T-cell (primary cell): ENCODE data around the gene MECP2. TPM values are rescaled to one million over a fixed set of nuclear protein-coding genes. Genes with fewer than 3 reads are reported as not detected.

ENCODE experiments used
- ATAC-seq, 4 experiments: fragments of 200-7000 bp in 3 of 4; fragments of 150-1000 bp in 1 of 4; cut with Tn5 transposase; replicated peaks in 1 of 4; 1 replicate in 3 of 4; 2 replicates in 1 of 4; pipeline ENCODE4 v1.10.0; 2021; ENCODE audit warnings: moderate library complexity in 3 of 4, mild to moderate bottlenecking in 2 of 4, moderate number of reproducible peaks in 1 of 4
- CTCF ChIA-PET, 2 donors: fragments of 300-600 bp; sonication (Branson Sonifier 250); formaldehyde crosslinking; loops; one replicate each; lab custom pipeline; 2022; ENCODE audit warnings: antibody characterized with exemption in 2 of 2; lab: Charles Lee
- POLR2A ChIA-PET, 2 donors: fragments of 300-600 bp; sonication (Branson Sonifier 250); formaldehyde crosslinking; loops; one replicate each; lab custom pipeline; 2022; ENCODE audit warnings: antibody characterized with exemption in 2 of 2; lab: Charles Lee
- DNase-seq, 35 experiments: peaks; one replicate each; pipeline versions ENCODE4 v3.0.0 to v3.0.0-alpha.2; 2013 to 2023
- H3K27ac ChIP-seq: one replicate; pipeline ENCODE4 v1.5.1; 2013; ENCODE audit warnings: low read length
- H3K27me3 ChIP-seq, 2 experiments: replicated peaks in 1 of 2; 1 replicate in 1 of 2; 2 replicates in 1 of 2; pipeline versions ENCODE4 v1.6.1 to v1.7.0; 2013; ENCODE audit warnings: low read length in 1 of 2, mixed read lengths in 1 of 2; ENCODE audit not compliant: control insufficient read depth in 2 of 2, insufficient read depth in 2 of 2; ENCODE audit errors: extremely low read depth in 1 of 2
- H3K36me3 ChIP-seq, 2 donors: 1 replicate in 1 of 2; 2 replicates in 1 of 2; pipeline versions ENCODE4 v1.6.1 to v1.7.0; 2013; ENCODE audit warnings: low read length in 1 of 2; ENCODE audit not compliant: control insufficient read depth in 2 of 2, insufficient read depth in 1 of 2; ENCODE audit errors: extremely low read depth in 1 of 2
- H3K4me1 ChIP-seq, 2 experiments: 1 replicate in 1 of 2; 2 replicates in 1 of 2; pipeline versions ENCODE4 v1.6.1 to v1.7.0; 2013; ENCODE audit warnings: low read length in 2 of 2, mixed read lengths in 1 of 2; ENCODE audit not compliant: insufficient read depth in 2 of 2, control insufficient read depth in 1 of 2; ENCODE audit errors: extremely low read depth in 1 of 2
- H3K4me3 ChIP-seq, 2 donors: 1 replicate in 1 of 2; 2 replicates in 1 of 2; pipeline versions ENCODE4 v1.5.1 to v1.7.0; 2013; ENCODE audit warnings: mild to moderate bottlenecking in 2 of 2, low read length in 1 of 2, moderate library complexity in 1 of 2; ENCODE audit not compliant: control insufficient read depth in 1 of 2; ENCODE audit errors: extremely low read depth in 1 of 2
- H3K9me3 ChIP-seq: 2 replicates; pipeline ENCODE4 v1.7.0; 2013
- H3K27ac Mint-ChIP-seq, 2 donors: one replicate each; pipeline ENCODE4 v1.8.0; 2020 to 2021; ENCODE audit warnings: mild to moderate bottlenecking in 2 of 2, mixed read lengths in 2 of 2
- H3K27me3 Mint-ChIP-seq, 2 donors: one replicate each; pipeline ENCODE4 v1.8.0; 2021 to 2022; ENCODE audit warnings: mixed read lengths in 2 of 2
- H3K36me3 Mint-ChIP-seq: one replicate; pipeline ENCODE4 v1.8.0; 2021; ENCODE audit warnings: mixed read lengths
- H3K4me1 Mint-ChIP-seq, 3 donors: one replicate each; pipeline ENCODE4 v1.8.0; 2020 to 2022; ENCODE audit warnings: mixed read lengths in 3 of 3, mild to moderate bottlenecking in 1 of 3
- H3K4me3 Mint-ChIP-seq, 3 donors: one replicate each; pipeline ENCODE4 v1.8.0; 2020 to 2022; ENCODE audit warnings: mild to moderate bottlenecking in 3 of 3, mixed read lengths in 3 of 3, moderate library complexity in 3 of 3
- H3K9me3 Mint-ChIP-seq, 3 donors: one replicate each; pipeline ENCODE4 v1.8.0; 2020 to 2022; ENCODE audit warnings: mixed read lengths in 3 of 3
- WGBS: methylation state at CpG from one replicate; pipeline ENCODE4 v1.1.5; 2013; ENCODE audit warnings: missing lambda C conversion rate; ENCODE audit not compliant: insufficient coverage; 5-methylcytosine and 5-hydroxymethylcytosine counted together
- total RNA-seq, 35 experiments: library from RNA in 6 of 35; stranded (reverse) in 6 of 35; fragments of 120-200 nt in 1 of 35; gene quantifications; one replicate each; pipeline versions ENCODE4 v1.2.1 to v1.2.4 and lab custom pipeline; 2013 to 2026

The MECP2 gene
- total RNA-seq, 5 donors from 2014 or later (not counting 1 experiment from before 2014, with no cell fraction given) = 84.9 to 129 (median 100) TPM

- no CpG with 5 or more reads among the region's 8 CpGs for WGBS
- CTCF ChIA-PET = interaction anchor here in 1 of 2 donors (0.6 to 0.7 kb wide), 2 partner anchors 10 to 44 kb away, joined by 3 to 8 read pairs; no protein-coding TSS in a partner anchor
- Histone ChIP-seq H3K9me3 (no peaks in the 10 kb centered on the region), H3K27me3 (no peaks in the 10 kb centered on the region), H3K4me1 (peaks cover 0 to 16% of the 10 kb centered on the region in 2 experiments), H3K36me3 (peaks cover 0 to 54% of the 10 kb centered on the region in 2 donors), H3K27ac (no peak overlapping the region), H3K4me3 (no peak overlapping the region)
- Mint-ChIP-seq H3K9me3 (no peaks in the 10 kb centered on the region), H3K4me3 (peak overlapping the region in 2 of 3 donors; percentile 9 to 27), H3K27ac (peak overlapping the region; percentile 71 to 78), H3K27me3 (peaks cover 0 to 38% of the 10 kb centered on the region in 2 donors), H3K4me1 (peaks cover 42 to 58% (median 56%) of the 10 kb centered on the region in 3 donors), H3K36me3 (peaks cover 18% of the 10 kb centered on the region)
- DNase-seq (peak; percentile 37 to 80 (median 63)), ATAC-seq (peak; percentile 63 to 79 (median 68))
- POLR2A ChIA-PET = no interaction called here
These were observed 46.2 kb downstream of the MECP2 start for GRCh38 chrX:154051201-154051810.

DNA sequence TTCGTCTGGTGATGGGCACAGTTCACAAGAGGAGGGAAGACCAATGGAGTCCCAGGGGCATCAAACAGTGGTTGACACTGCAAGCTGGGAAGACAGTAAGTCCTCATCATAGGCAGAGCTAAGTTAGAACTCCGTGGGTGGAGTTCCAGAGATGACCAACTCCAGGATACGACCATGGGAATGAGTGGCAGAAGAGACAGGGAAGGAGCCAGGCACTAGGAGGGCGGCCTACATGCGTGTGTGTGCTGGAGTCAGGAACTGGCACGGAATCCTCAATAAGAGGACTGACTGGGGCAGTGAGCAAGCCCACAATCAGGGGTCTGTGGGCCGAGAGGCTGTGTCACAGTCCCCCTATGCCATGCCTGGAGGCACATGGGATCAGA, 47.4 kb downstream of the MECP2 start:
- ChIA-PET CTCF (interaction anchor here in 1 of 2 donors (0.6 kb wide), 2 partner anchors 48 to 57 kb away, joined by 5 to 13 read pairs; no protein-coding TSS in a partner anchor), POLR2A (no interaction called here)
- Mint-ChIP-seq H3K4me1 (peaks cover 38 to 57% (median 51%) of the 10 kb centered on the region in 3 donors), H3K9me3 (no peaks in the 10 kb centered on the region), H3K36me3 (peaks cover 18% of the 10 kb centered on the region), H3K27me3 (peaks cover 0 to 44% of the 10 kb centered on the region in 2 donors), H3K27ac (peak overlapping the region in 1 of 2 donors; percentile 62), H3K4me3 (no peak overlapping the region)
- Histone ChIP-seq H3K4me1 (peaks cover 0 to 19% of the 10 kb centered on the region in 2 experiments), H3K9me3 (no peaks in the 10 kb centered on the region), H3K4me3 (no peak overlapping the region), H3K36me3 (peaks cover 0 to 56% of the 10 kb centered on the region in 2 donors), H3K27ac (no peak overlapping the region), H3K27me3 (no peaks in the 10 kb centered on the region)
- DNase-seq = no peak
- ATAC-seq = no peak
- 95% methylated on average over 3 of the region's 7 CpGs for WGBS

DNA sequence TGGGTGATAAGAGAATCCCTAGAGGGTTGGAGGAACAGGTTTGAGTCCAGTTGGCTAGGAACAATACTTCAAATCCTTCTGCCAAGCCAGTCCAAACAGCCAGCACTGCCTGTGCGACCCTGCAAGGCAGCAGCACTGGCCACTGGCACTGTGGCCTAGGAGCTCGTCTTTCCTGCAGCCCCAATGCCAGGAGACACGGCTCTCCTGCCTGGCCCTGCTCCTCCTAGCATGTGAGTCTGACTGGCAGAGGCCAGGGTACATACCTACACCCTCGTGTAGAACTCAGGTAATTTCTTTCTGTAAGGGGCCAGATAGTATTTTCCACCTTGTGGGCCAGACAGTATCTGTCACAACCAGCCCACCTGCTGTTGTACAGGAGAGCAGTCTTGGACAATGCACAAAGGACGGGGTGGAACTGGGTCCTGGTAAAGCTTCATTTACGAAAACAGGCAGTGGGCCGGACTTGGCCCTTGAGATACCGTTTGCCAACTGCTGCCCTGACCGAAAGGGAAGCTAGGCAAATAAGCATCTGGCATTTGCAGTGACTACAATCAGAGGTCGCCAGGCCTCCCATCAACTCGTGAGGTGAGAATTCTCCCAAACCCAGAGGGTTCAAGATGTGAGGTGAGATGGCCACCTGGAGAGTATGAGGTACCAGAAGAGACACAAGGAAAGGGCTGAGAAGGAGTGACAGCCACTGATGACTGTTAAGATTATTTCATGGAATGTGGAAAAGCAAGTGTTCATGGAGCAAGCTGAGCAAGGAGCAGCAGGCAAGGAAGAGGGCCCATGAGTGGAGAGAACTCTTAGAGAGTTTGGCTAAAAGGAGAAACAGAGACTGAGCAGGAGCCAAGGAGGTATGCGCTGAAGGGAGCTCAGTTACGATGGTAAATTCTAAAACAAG, 48.1 kb downstream of the MECP2 start:
- Histone ChIP-seq H3K27me3 (no peaks in the 10 kb centered on the region), H3K36me3 (peaks cover 0 to 60% of the 10 kb centered on the region in 2 donors), H3K4me3 (no peak overlapping the region), H3K9me3 (no peaks in the 10 kb centered on the region), H3K27ac (no peak overlapping the region), H3K4me1 (peaks cover 0 to 19% of the 10 kb centered on the region in 2 experiments)
- peaks cover 18% of the 10 kb centered on the region for H3K36me3 Mint-ChIP-seq
- ChIA-PET POLR2A (no interaction called here), CTCF (interaction anchor here (0.6 to 1.0 kb wide), 4 partner anchors 9 to 57 kb away, joined by 3 to 13 read pairs (median 4); no protein-coding TSS in a partner anchor)
- WGBS = 94% methylated on average over 3 of the region's 13 CpGs
- peaks cover 0 to 48% of the 10 kb centered on the region in 2 donors for H3K27me3 Mint-ChIP-seq
- no peaks in the 10 kb centered on the region for H3K9me3 Mint-ChIP-seq
- peak overlapping the region in 1 of 2 donors; percentile 62 for H3K27ac Mint-ChIP-seq
- no peak for DNase-seq
- peaks cover 40 to 60% (median 51%) of the 10 kb centered on the region in 3 donors for H3K4me1 Mint-ChIP-seq
- no peak overlapping the region for H3K4me3 Mint-ChIP-seq
- no peak for ATAC-seq

DNA sequence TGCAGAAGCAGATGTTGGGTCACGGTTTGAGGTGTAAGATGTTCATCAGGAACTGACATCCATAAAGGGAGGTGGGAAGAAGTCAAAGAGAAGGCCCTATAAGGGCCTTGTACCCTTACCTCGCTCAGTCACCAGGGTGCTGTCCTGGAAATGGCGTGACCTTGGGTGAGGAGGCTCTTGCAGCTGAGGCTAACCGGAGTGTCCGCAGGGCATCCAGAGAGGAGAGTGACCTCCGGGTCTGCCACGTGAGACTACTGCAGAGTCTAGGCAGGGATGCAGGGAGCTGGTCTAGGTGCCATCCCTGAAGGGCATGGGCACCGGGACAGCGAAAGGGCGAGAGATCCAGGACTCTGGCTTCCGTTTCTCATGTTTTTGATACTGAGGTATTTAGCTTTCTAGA, 49.1 kb downstream of the MECP2 start:
- H3K27ac Mint-ChIP-seq = no peak overlapping the region
- WGBS = 100% methylated on average over 6 of the region's 11 CpGs

GRCh38 chrX:154046940-154047610, 50.4 kb downstream of the MECP2 start:
- no peaks in the 10 kb centered on the region for H3K27me3 ChIP-seq
- CTCF ChIA-PET = interaction anchor here in 1 of 2 donors (0.6 to 0.9 kb wide), 3 partner anchors 10 to 44 kb away, joined by 3 to 6 read pairs (median 3); no protein-coding TSS in a partner anchor
- POLR2A ChIA-PET = interaction anchor here (0.5 to 0.7 kb wide), 3 partner anchors 45 to 288 kb away, joined by 3 to 5 read pairs (median 4); no protein-coding TSS in a partner anchor
- H3K36me3 Mint-ChIP-seq = peaks cover 18% of the 10 kb centered on the region
- H3K9me3 Mint-ChIP-seq = no peaks in the 10 kb centered on the region
- H3K27me3 Mint-ChIP-seq = peaks cover 0 to 49% of the 10 kb centered on the region in 2 donors
- H3K4me3 Mint-ChIP-seq = no peak overlapping the region
- peaks cover 0 to 19% of the 10 kb centered on the region in 2 experiments for H3K4me1 ChIP-seq
- no peak overlapping the region for H3K27ac ChIP-seq
- no peak for DNase-seq
- no peak overlapping the region for H3K4me3 ChIP-seq
- no peaks in the 10 kb centered on the region for H3K9me3 ChIP-seq
- H3K4me1 Mint-ChIP-seq = peaks cover 50 to 68% (median 52%) of the 10 kb centered on the region in 3 donors
- no peak for ATAC-seq
- WGBS = 93% methylated on average over 3 of the region's 4 CpGs
- peaks cover under 1 to 53% of the 10 kb centered on the region in 2 donors for H3K36me3 ChIP-seq
- H3K27ac Mint-ChIP-seq = peak overlapping the region in 1 of 2 donors; percentile 75

More for the DNA sequence above, 49.1 kb downstream of the MECP2 start:
- peaks cover 0 to 50% of the 10 kb centered on the region in 2 donors for H3K27me3 Mint-ChIP-seq
- ChIA-PET CTCF (interaction anchor here (0.6 to 1.0 kb wide), 3 partner anchors 11 to 35 kb away, joined by 3 to 4 read pairs (median 3); no protein-coding TSS in a partner anchor), POLR2A (interaction anchor here in 1 of 2 donors (1.1 kb wide), 1 partner anchor 22 kb away, joined by 3 read pairs; no protein-coding TSS in a partner anchor)
- H3K4me3 Mint-ChIP-seq = no peak overlapping the region
- no peaks in the 10 kb centered on the region for H3K27me3 ChIP-seq
- peaks cover 18% of the 10 kb centered on the region for H3K36me3 Mint-ChIP-seq
- DNase-seq (no peak), ATAC-seq (no peak)
- H3K36me3 ChIP-seq = peaks cover 0 to 58% of the 10 kb centered on the region in 2 donors
- no peaks in the 10 kb centered on the region for H3K9me3 Mint-ChIP-seq
- no peaks in the 10 kb centered on the region for H3K9me3 ChIP-seq
- H3K27ac ChIP-seq = no peak overlapping the region
- H3K4me1 ChIP-seq = peaks cover 0 to 19% of the 10 kb centered on the region in 2 experiments
- H3K4me1 Mint-ChIP-seq = peaks cover 47 to 63% (median 51%) of the 10 kb centered on the region in 3 donors
- H3K4me3 ChIP-seq = no peak overlapping the region
